Amniotic epithelial cell (primary cell): ENCODE data around the gene RAD50.
"Not testable (repeated sequence)": the region's sequence is repeated elsewhere in the genome, so short reads cannot be mapped to it uniquely, and the experiment has no call there.

Source experiments
- DNase-seq: peaks from one replicate; pipeline ENCODE4 v3.0.0-alpha.2; 2010; ENCODE audit warnings: low read depth

RAD50 gene

GRCh38 chr5:132633587-132633986, 76.8 kb downstream of the RAD50 start:
- DNase-seq, result not testable (repeated sequence)

DNA sequence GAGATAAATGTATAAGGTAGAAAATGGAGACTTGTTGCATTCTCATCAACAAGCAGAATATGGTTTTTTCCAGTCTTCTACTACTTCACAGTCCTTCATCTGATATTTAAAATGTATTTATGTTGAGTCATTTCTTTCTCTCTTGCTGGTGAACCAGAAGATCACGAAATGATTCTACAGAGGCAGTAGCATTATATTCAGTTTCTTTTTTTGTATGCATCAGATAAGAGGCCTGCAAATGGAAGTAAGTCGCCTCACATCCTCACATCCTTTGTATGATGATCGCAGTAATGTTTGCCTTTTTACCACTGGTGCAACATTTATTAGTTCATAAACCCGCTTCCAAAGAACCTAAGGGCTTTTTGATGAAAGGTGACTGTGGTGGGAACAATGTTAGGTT, 79.1 kb downstream of the RAD50 start:
- DNase-seq, result no peak

- DNase-seq, result no peak
Measured at GRCh38 chr5:132637241-132637640, 80.5 kb downstream of the RAD50 start.

- no peak for DNase-seq
Measured at GRCh38 chr5:132639706-132640130, 82.9 kb downstream of the RAD50 start.

- DNase-seq, result no peak
Measured at GRCh38 chr5:132640613-132641012, 83.8 kb downstream of the RAD50 start.

- DNase-seq, result no peak
Measured at GRCh38 chr5:132641241-132641723, 84.5 kb downstream of the RAD50 start.

DNA sequence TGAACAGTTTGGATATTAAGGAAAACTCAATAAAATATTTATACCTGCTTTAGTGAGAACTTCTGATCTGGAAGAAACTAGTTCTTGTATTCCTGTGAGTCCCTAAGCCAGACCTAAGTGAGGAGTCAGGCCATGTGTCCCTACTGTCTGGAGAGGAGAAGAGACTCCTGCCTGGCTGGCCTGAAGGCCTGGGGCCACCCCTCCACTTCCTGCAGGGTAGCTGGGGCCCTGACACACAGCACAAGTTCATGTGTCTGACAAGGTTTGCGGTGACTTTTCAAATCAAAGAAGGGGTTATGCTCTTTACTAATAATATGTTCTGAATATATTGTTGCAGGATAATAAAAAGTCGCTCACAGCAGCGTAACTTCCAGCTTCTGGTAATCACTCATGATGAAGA, 85.1 kb downstream of the RAD50 start:
- DNase-seq, result no peak

DNA sequence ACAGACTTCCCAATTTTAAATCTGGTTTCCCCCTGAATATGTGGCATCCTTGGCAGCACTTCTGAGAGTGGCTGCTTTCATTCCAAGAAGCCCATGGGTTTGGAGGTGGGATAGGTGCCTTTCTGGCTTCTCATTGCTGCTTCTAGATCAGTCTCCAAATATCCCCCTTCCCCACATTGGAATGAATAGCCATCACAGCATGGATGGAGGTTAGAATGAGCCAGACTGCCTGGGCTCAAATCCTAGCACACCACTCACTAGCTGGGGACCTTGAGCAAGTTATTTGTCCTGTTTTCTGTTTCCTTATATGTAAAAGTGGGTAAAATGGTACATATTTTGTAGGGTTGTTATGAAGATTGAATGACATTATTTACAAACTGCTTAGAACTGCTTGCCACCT, 87.4 kb downstream of the RAD50 start:
- DNase-seq, result no peak

- no peak for DNase-seq
Measured at GRCh38 chr5:132646583-132647266, 89.9 kb downstream of the RAD50 start.

- no peak for DNase-seq
Measured at GRCh38 chr5:132647473-132647872, 90.7 kb downstream of the RAD50 start.

DNA sequence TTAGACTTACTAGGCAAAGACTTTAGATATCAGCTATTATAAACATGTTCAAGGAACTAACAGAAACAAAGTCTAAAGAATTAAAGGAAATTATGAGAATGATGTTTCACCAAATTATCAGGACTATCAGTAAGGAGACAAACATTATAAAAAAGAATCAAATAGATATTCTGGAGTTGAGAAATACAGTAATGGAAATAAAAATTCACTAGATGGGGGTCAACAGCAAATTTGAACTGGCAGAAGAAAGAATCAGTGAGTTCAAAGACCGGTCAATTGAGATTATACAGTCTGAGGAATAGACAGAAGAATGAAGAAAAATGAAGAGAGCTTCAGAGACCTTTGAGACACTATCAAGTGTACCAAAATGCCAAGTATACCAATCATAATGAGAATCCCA, 91.6 kb downstream of the RAD50 start:
- DNase-seq, result no peak

DNA sequence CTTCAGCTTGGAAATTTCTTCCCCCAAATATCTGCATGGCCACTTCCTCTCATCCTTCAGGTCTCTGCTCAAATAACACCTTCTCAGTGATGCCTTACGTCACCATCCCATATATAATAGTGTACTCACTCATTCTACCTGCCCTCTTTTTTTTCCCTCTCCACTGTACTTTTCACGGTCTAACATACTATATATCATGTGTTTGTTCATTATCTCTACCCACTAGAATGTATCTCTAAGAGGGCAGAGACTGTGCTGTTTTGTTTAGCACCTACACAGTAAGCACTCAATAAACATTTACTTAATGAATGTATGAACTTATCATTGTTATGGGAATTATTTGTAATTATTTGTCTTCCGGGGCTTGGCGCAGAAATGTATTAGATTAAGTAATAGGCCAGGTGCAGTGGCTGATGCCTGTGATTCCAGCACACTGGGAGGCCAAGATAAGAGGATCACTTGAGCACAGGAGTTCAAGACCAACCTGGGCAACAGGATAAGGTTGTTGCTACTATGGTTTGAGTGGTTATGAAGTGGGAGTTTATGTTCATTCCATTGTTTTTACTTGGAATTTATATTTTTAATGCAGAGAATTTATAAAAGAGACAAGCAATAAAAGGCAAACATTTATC, 95.2 kb downstream of the RAD50 start:
- DNase-seq, result no peak

DNA sequence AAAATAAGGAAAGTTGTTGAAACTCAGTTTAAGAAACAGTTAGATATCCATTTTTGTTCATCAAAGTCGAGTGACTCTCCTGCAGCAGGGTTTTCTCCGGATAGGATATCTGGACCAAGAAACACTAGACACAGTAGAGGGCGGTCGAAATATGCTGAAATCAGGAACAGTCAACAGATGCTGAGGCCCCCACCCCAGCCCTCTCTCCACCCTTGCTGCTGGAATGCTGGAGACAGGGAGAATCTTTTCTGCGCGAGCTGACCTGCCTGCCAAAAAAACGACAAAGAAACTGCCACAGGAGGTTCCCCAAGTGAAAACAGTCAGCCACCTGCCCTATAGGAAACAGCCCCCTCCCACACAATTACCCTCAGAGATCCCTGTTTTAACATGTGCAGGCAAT, 96.9 kb downstream of the RAD50 start:
- no peak for DNase-seq

DNA sequence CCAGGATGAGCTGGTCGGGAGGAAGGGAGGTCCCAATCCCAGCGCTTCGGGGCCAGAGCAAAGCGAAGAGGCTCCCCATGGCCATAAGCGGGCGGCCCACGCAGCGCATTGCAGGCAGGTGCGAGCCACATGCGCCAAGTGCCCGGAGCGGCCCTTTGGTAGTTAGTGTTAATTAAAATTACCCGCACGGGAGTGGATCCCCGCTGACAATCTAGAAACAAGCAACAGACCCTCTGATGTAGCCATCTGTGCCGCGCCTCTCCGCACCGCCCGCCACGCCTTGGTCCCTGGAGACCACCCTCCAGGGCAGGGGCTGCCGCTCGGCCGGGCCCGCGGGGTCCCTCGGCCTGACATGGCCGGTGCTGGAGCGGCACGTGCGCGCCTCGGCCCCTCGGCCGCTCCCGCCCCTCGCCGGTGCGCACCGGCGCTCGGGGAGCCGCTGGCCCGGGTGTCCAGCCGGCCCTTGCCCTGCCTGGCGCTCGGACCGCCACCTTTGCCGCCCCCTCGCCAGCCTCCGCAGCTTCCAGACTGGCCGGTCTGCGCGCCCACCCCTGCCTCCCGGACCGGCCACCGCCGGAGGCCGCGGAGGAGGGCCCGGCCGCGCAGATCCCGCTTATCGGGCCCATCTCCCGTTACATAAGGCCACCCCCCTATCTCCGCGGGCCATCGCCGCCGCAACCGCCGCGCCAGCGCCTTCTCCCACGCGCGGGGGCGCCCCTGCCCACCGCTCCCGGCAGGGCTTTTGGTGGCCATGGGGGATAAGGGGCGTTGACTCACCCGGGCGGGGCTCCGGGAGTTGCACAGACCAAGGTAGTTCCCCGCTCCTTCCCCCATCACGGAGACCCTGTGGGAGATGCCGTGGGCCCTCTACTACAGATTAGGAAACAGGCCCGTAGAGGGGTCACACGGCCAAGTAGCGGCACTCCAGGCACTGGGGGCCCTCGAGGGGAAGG, 99.3 kb downstream of the RAD50 start:
- no peak for DNase-seq

DNA sequence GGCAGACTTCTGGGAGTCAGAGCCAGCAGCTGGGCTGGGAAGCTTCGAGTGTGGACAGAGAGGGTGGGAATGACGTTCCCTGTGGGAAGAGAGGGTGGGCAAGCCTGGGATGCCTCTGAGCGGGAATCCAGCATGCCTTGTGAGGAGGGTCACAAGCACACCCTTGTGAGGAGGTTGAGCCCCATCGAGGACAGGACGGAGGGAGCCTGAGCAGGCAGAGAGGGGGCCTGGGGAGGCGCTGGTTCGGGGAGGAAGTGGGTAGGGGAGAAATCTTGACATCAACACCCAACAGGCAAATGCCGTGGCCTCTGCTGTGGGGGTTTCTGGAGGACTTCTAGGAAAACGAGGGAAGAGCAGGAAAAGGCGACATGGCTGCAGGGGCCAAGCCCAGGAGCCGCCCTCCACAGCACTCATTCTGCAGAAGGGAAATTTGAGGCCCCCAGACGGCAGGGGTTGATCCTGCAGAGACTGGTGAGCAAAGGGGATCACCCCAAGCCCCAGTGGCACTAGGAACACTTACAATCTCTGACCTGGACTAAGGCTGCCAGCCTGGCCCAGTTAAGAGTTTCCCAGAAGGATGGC, 100.1 kb downstream of the RAD50 start:
- no peak for DNase-seq

DNA sequence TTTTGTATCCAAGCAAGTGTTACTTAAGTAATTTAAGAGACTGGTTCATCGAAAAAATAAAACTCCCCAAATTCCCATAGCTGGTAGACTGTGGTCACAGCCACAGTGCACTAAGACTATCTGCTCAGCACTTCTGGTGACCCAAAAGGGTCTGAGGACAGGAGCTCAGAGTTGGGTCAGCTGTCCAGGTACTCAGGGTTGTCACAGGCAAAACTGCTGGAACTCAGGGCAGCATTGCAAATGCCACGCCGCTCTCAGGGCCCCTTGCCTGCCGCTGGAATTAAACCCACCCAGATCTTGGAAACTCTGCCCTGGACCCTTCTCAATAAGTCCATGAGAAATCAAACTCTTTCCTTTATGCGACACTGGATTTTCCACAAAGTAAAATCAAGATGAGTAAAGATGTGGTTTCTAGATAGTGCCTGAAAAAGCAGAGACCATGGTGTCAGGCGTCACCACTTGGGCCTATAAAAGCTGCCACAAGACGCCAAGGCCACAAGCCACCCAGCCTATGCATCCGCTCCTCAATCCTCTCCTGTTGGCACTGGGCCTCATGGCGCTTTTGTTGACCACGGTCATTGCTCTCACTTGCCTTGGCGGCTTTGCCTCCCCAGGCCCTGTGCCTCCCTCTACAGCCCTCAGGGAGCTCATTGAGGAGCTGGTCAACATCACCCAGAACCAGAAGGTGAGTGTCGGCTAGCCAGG, 101.1 kb downstream of the RAD50 start, which contains the start of gene IL13:
Gene IL13 (plus strand): TSS at position 498 of the 705 bp plus-strand sequence. CDS start 14 bp downstream, at position 512.
- DNase-seq, result no peak

DNA sequence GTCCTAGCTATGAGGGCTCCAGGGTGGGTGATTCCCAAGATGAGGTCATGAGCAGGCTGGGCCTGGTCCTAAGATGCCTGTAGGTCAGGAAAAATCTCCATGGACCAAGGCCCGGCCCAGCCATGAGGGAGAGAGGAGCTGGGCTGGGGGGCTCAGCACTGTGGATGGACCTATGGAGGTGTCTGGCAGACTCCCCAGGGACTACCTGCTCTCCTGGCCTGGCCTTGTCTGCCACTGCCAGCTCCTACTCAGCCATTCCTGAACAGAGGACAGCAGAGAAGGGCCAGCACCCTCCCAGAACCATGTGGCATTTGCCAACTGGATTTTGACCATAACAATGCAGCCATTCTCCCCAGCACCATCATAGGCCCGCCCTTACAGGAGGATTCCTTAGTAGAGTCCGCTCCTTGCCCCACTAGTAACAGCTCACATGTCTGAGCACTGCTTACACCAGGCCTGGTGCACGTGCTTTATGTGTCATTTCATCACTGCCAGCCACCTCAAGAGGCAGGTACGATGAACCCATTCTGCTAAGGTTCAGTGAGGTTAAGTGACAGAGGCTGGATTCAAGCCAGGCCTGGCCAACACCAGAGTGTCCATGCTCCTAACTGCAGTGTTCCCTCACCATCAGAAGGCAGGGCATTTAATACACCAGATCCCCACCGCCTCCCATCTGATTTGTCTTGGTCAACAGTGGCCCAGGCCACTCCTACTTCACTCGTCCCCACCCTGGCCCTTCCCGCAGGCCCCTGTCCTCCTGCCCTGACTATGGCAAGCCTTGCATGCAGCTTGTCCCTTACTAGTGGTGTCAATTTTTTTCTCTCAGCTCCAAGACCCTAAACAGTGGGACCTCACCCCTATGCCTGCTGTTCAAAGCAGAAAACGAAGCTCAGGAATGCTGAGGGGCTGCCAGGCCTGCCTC, 101.9 kb downstream of the RAD50 start:
- DNase-seq, result no peak

DNA sequence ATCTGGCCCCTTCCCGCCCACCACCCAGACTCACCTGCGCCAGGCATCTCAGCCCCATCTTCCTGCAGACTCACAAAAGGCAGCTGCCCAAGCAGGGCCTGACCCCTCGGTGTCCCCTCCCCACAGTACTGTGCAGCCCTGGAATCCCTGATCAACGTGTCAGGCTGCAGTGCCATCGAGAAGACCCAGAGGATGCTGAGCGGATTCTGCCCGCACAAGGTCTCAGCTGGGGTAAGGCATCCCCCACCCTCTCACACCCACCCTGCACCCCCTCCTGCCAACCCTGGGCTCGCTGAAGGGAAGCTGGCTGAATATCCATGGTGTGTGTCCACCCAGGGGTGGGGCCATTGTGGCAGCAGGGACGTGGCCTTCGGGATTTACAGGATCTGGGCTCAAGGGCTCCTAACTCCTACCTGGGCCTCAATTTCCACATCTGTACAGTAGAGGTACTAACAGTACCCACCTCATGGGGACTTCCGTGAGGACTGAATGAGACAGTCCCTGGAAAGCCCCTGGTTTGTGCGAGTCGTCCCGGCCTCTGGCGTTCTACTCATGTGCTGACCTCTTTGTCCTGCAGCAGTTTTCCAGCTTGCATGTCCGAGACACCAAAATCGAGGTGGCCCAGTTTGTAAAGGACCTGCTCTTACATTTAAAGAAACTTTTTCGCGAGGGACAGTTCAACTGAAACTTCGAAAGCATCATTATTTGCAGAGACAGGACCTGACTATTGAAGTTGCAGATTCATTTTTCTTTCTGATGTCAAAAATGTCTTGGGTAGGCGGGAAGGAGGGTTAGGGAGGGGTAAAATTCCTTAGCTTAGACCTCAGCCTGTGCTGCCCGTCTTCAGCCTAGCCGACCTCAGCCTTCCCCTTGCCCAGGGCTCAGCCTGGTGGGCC, 103.1 kb downstream of the RAD50 start:
- DNase-seq, result no peak
